GM21723 (cell line): ENCODE data around the gene DCPS.
A peak's percentile ranks its signal among the peaks of the same experiment; 100 is the strongest.
"Not testable (repeated sequence)": the region's sequence is repeated elsewhere in the genome, so short reads cannot be mapped to it uniquely, and the experiment has no call there.

Source experiments
- ATAC-seq: cut with Tn5 transposase; IDR thresholded peaks from one replicate; pipeline ENCODE4 v1.9.1; 2021; ENCODE audit warnings: mild to moderate bottlenecking, moderate library complexity; ENCODE audit not compliant: unreplicated experiment

DCPS gene, protein sequence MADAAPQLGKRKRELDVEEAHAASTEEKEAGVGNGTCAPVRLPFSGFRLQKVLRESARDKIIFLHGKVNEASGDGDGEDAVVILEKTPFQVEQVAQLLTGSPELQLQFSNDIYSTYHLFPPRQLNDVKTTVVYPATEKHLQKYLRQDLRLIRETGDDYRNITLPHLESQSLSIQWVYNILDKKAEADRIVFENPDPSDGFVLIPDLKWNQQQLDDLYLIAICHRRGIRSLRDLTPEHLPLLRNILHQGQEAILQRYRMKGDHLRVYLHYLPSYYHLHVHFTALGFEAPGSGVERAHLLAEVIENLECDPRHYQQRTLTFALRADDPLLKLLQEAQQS

DNA sequence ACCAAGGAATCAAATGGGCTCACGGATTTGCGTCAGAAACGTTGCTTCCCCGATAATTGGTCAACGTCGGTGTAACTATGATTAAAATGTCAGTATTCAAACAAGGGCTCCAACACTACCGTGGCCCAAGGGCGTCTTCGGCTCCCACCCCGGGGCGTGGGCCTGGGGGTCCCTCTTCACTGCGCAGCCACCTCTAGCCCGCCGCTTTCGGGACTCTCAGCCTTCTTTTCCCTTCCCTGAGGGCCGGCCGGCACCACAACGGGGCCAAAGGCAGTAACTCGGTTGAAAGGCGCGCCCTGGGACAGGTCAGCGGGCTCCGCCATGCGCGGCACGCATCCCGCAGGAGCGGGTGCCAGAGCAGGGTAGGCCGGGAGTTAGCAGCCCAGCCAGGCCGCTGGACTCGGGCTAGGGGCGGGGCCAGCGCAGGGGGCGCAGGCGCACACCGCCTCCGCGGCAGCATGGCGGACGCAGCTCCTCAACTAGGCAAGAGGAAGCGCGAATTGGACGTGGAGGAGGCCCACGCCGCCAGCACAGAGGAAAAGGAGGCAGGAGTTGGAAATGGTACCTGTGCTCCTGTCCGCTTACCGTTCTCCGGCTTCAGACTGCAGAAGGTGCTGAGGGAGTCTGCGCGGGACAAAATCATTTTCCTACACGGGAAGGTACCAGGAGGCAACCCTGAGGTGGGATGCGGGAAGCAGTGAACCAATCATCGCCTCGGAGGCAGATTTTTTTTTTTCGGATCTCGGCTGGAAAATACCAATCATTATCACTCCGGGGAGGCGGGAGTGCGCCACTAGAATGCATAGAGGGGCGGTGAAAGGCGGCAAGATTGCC, at the start of gene DCPS:
Gene DCPS, plus strand, starts transcription at position 438 of the 834 bp plus-strand sequence. Its CDS starts 21 bp downstream, at position 459.
- peak; percentile 86 for ATAC-seq

DNA sequence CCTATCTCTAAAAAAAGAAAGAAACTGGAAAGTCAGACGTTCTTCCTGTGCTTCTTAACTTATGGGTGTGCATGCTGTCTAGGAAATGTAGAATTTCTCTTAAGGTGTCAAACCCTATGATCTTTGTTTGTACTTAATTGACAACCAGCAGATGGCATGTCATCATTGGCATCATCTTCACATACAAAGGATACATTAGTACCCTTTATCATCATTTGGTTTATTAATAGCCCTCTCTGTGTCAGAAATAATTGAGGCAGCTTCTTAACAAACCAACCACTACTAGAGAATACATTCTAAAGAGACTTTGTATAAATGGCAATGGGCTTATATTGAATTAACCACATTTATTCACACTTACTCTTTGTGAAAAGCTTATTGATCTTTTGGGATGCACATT, 49.0 kb upstream of the DCPS start:
- ATAC-seq = no peak

DNA sequence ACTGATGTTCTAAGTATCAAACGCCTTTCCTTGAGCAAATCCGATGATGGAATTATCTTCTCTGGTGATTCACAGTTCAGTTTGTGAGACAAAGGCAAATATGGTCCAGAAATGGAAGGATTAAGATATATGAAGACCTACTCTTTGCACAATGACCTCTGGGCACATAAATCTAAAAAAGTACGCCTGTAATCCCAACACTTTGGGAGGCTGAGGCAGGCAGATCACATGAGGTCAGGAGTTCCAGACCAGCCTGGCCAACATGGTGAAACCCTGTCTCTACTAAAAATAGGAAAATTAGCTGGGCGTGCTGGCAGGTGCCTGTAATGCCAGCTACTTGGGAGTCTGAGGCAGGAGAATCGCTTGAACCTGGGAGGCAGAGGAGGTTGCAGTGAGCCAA, 48.4 kb upstream of the DCPS start:
- ATAC-seq = not testable (repeated sequence)

DNA sequence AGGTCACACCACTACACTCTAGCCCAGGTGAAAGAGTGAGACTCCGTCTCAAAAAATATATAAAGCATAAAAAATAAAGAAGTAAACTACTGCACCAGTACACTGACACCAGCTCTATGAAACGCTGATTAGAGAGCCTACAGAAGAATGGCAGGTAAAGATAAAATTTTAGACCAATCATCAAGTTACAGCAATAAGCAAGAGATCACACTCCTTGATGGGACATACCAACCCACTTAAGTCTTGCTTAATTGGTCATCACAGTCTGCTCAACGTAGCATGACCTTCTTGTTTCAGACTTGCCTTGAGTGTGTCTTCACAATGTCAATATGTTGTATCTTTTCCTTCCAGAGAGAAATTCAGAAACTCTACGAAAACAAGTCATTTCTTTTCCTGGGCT, 47.6 kb upstream of the DCPS start:
- no peak for ATAC-seq

DNA sequence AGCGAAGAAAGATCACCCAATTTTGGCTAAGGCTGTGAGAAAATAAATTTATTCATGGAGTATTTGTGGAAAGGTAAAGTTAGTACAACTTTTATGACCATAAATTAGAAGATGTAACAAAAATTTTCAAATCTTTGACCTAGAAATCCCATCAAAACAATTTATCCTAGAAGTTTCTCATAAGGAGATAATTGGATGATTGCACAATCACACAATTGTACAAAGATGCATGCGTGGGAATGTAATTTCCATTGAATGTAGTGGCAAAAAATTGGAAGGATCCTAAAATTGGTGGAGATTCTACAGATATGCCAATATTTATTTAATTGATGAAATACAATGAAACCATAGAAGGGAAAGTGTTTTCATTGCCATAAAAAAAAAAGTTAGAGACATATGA, 46.7 kb upstream of the DCPS start:
- no peak for ATAC-seq

DNA sequence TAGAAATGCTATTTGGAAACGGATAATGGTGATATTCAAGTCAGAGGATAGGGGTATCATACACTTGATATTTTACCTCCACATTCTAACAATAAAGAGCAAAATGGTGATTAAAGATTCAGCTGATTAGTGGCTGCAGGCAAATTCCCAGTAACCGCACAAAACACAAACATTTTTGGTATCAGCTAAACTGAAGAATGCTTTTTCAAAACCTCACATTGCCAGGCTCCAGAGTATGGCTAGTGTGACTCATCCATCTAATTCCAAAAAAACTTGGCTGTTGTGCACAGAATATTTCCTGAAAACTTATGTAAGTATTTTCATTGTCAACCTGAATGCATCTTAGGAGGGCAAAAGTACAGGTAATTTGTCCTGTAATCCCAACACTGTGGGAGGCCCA, 46.1 kb upstream of the DCPS start:
- no peak for ATAC-seq

DNA sequence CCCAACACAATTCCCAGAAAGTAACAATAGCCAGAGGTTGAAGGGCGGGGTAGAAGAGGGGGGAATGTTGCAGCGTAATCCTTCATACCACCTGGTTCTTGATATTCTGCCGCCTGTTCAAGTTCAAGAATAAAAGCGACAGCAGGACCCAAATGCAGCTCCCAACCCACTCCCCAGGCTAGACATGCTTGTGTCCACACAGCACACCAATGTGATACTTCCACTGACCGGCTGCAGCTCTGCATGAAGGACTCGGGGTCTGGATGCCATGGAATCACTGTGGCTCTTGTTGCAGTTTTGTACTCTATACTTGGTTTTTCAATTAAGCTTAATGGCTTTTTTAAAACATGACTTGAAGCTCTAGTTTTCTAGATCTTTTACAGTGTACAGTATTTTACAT, 41.6 kb upstream of the DCPS start:
- ATAC-seq = no peak

DNA sequence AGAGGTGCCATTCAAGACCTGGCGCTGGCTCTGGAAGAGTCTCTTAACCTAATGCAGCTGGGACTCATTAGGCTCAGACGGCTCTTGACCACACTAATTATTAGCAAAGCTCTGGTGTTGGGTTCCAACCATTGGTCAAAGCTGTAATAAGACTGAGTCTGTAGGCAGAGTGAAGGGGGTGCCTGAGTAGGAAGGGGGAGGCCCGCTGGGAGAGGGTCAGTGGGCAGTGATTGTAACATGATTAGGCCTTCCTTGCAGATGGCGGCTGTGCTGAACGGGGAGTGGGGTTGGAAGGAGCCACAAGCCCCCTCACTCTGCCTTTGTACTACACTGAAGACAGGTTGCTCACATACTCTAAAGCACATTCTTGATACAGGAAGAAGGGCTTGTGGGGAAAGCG, 40.4 kb upstream of the DCPS start:
- no peak for ATAC-seq

DNA sequence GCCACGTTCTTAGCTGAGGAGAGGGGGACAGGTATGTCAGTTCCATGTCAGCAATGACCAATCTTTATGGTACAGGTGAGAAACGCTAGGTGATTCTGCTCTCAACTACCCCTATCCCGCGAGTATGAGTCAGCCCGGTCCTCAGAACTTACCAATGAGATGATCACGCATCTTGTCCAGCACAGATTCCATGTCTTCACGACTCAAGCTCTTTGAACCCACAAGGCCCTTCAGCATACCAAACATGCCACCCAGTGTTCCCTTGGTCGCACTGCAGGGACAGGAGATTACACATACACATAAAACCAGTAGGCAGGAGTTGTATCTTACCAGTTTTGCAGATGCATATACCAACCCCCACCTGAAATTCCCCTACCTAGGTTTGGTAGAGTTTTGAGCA, 38.0 kb upstream of the DCPS start:
- no peak for ATAC-seq

DNA sequence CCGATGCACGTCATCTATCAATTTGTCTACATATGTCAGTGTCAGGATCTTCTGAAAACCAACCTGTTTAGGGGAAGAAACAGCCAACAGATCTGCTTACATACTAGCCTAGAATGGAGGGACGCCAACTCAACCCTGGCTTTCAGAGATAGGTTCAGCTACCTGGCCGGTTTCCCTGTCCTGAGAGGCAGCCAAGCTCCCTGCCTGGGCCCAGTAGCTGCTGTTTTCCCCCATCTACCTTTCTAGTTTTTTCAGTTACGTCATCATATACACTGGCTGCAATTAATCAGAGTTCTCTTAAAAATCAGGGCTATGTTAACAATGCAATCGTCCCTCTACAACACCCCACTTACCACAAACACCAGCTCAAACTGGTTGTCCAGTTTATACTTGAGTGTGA, 36.2 kb upstream of the DCPS start:
- ATAC-seq = no peak

DNA sequence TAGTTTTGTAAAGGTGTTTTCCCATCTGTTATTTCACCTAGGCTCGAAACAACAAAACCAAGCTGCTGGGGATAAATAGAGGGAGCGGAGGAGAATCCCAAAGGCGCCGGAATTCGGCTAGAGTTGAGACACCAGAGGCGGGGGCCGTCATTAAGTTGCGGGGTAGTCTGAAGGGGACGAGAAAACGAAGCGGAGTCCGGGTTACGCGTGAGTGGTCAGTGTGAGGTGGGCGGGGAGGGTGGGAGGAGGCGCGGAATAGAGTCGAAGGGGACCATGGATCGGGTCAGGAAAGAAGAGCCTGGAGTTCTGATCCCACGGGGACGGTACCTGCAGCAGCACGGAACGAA, 35.5 kb upstream of the DCPS start:
- peak; percentile 0 for ATAC-seq

DNA sequence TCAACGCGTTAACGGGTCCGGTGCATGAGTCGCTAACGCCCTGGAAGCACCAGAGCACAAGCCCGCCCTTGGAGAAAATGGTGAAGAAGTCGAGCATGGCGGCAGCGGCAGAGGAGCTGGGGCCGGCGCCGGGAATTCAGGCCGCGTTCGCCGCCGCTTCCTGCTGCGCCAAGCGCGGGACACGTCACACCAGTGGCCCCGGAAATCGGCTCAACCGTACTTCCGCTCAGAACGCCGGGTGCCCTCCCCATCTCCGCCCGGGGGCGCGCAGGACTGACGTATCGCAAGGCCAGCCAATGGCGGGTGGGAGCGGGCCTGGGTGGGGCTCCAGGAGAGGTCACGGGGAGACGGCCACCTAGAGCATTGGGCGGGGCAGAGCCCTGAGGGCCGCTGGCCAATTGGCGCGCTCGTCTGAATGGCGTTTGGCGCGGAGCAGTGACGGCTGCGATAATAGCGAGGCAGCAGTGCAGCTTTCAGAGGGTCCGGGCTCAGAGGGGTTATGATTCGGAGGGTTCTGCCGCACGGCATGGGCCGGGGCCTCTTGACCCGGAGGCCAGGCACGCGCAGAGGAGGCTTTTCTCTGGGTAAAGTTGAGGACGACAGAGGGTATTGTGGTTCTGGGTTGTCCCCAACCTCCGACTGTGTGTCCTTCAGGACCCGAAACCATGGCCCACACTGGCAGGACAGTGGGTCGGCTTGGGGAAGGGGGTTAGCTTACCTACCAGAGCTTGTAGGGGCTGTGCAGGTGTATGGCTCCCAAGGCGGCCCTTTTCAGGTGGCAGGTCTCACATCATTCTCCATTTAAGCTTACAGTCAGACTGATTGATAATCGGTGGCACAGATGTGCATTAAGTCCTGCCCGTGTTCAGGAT, 34.9 kb upstream of the DCPS start, which contains the start of the genes FOXRED1 and SRPRA:
Gene FOXRED1, plus strand, starts transcription at position 447 of the 872 bp plus-strand sequence. Its CDS starts 53 bp downstream, at position 500.
Gene SRPRA, minus strand, starts transcription at position 188 of the 872 bp plus-strand sequence. Its CDS starts 91 bp downstream, at position 97.
- ATAC-seq = peak; percentile 99

DNA sequence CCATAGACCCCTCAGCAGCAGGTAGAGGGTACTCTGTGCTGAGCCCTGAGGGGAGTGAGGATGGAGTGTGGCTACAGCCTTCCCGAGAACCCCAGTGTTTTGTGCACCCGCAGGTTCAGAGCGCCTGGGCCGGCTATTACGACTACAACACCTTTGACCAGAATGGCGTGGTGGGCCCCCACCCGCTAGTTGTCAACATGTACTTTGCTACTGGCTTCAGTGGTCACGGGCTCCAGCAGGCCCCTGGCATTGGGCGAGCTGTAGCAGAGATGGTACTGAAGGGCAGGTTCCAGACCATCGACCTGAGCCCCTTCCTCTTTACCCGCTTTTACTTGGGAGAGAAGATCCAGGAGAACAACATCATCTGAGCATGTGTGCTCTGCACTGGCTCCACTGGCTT, 26.5 kb upstream of the DCPS start:
- no peak for ATAC-seq

DNA sequence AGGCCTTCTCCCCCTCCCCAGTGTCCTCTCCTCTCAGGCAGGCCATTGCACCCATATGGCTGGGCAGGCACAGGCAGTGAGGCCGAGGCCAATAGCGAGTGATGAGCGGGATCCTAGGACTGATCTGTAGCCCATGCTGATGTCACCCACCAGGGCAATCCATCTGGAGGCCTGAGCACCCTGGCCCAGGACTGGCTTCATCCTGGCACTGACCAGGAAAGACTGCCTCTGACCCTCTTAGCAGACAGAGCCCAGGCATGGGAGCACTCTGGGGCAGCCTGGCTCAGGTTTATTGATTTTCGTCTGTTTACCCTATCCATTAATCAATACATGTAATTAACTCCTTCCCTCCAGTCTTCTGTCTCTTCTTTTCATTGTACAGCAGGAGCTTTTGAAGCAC, 26.1 kb upstream of the DCPS start:
- no peak for ATAC-seq

DNA sequence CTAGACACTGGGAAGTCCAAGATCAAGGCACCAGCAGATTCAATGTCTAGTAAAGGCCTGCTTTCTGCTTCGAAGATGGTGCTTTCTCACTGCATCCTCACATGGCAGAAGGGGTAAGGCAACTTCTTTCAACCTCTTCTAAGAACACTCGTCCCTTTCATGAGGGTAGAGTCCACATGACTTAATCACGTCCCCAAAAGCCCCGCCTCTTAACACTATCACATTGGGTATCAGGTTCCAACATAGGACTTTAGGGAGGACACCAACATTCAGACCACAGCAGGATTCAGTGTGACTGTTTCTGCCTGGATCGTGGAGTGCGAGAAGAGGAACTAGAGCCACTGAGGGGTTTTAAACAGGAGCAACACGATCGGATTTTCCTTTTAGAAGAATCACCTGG, 24.7 kb upstream of the DCPS start:
- ATAC-seq = no peak

DNA sequence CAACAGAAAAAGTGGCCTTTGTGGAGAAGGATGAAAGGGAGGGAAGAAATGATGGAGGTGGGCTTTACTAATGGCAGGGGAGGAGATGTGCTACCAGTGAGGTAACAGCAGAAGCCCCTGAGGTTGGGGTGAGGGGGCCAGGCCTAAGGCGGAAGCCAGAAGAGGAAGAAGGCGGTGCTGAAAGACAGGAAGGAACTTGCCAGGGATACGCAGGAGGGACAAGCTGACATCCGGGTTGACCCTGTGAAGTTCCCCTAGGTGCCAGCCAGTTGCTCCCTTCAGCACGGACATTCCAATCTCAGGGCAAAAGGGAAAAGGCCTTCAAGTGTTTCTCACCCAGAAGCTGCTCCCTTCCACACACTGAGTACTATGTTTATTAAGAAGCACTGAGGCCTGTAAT, 23.3 kb upstream of the DCPS start:
- no peak for ATAC-seq

DNA sequence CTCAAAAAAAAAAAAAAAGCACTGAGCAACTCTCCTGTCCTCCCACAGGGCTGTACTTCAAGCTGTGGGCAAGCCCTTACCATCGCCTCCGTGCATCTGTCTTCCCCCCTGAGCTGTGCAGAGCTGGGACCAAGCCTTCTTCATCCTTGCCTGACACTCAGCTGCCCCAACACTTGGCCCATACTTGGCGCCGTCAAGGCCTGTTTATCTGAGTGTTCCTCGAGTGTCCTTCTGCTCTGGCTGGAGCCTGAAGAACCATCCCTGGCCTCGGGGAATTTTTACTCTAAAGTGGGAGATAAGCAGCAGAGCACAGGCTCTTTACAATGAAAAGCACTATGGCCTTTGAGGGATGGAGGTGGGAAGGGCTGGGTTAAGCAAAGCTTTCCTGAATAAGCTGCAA, 22.6 kb upstream of the DCPS start:
- no peak for ATAC-seq

DNA sequence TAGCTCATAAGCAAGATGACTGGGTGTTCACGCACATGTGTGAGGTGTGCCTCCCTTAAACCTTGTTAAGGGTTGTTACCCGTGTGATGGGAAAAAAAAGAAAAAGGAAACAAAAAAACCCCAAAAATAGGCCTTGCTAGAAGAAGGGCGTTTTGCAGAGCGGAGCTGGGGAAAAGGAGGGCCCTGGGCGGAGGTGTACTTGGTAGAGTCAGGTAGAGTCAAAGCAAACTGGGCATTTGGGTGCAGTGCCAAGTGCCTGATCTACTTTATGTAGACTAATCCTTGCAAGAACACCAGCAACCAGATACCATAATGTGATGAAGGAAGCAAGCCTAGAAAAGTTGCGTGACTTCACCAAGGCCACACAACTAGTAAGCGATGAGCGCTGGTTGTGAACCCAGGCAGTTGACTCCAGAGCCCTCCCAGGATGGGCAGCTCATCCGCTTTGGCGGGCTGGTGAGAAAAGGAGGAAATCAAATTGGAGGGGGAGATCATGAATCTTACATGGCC, 22.1 kb upstream of the DCPS start:
- ATAC-seq = no peak

DNA sequence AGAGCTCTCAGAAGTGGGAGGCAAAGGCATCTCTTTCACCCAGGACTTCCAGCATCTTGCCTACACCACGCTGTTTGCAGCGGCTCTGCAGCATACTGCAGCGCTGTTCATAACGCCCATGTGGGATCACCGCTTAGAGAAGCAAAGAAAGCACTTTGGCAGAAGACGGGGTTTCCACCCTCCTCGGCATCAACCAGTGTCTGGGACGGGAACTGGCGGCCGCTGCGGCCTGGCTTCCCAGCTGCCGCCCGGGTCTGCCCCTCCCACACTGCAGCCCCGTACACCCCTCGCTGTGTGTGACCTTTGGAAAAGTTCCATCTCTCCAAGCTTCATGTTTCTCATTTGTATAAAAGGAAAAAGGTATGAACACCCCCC, 21.5 kb upstream of the DCPS start:
- ATAC-seq = peak; percentile 21

DNA sequence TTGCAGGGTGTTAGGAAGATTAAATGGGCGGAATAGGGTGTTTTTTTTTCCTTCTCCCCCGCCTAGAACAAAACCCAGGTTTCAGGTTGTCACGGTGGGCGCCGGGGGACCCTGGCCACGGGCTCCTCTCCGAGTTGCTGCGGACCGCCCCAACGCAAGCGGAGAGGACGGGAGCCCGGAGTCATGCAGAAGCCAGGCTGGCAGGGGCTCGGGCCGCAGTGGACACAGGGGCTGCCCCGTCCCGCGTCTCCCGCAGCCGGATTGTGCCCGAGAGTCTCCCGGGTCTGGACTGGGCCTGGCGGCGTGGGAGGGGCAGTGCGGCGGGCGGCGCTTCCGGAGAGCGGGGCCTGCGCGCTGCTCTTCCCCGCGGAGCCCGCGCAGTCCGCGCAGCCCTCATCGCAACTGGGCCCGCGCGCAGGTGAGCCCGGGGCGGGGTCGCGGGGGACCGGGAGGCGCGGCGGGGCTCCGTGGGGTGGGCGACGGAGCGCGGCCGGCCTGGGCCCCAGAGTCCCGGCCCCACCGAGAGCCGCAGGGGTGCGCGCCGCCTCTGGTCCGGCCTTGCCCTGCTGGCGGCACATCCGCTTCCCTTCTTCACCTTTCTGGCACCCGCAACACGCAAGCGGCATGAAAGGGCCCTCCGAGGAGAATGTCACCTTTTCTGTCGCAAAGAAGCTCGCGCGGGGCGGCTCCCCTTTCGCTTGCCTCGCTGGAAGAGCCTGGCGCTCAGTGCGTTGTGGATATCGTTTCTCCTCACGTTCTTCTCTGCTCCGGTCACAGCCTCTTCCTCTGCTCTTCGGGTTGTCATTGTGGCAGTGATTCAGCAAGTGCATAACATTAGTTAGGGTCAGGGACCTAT, 20.9 kb upstream of the DCPS start, which contains the start of gene TIRAP:
Gene TIRAP, plus strand, starts transcription at position 358 of the 856 bp plus-strand sequence. CDS start 7,802 bp downstream, outside the sequence.
- ATAC-seq = peak; percentile 71
